ENCODE measurements around the gene SH2D4B. TPM values are rescaled to one million over a fixed set of nuclear protein-coding genes. Genes with fewer than 3 reads are reported as not detected.

The SH2D4B gene
- total RNA-seq, 3 donors from 2014 or later (not counting 1 experiment from before 2014, with no cell fraction given), result 0.19 to 0.30 (median 0.27) TPM

DNA sequence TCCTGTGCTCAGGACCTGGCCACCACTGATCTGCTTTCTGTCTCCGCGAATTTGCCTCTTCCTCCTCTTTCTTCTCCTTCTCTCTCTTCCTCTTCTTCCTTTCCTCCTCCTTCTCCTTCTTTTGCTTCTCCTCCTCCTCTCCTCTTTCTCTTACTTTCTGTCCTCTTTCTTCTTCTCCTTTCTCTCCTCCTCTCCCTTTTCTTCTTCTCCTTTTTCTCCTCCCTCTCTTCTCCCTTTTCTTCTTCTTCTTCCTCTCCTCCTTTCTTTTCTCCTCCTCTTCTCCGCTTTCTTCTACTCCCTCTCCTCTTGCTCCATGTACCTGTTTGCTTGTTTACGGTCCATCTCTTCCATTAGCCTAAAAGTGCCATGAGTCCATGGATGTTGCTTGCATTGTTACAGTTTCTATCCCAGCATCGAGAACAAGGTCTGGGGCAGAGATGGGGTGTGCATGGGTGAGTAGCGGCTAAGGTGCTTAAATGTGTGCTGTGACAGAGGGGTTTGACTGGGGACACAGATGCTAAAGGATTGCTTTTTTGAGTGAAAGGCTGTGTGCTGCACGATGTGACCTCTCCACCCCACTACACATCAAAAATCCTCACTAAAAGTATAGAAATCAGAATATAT lies 7.7 kb downstream of the SH2D4B start:
- TF ChIP-seq, protein P1, sequence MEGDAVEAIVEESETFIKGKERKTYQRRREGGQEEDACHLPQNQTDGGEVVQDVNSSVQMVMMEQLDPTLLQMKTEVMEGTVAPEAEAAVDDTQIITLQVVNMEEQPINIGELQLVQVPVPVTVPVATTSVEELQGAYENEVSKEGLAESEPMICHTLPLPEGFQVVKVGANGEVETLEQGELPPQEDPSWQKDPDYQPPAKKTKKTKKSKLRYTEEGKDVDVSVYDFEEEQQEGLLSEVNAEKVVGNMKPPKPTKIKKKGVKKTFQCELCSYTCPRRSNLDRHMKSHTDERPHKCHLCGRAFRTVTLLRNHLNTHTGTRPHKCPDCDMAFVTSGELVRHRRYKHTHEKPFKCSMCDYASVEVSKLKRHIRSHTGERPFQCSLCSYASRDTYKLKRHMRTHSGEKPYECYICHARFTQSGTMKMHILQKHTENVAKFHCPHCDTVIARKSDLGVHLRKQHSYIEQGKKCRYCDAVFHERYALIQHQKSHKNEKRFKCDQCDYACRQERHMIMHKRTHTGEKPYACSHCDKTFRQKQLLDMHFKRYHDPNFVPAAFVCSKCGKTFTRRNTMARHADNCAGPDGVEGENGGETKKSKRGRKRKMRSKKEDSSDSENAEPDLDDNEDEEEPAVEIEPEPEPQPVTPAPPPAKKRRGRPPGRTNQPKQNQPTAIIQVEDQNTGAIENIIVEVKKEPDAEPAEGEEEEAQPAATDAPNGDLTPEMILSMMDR (IDR thresholded peaks at IDR 0.05), result no peak

DNA sequence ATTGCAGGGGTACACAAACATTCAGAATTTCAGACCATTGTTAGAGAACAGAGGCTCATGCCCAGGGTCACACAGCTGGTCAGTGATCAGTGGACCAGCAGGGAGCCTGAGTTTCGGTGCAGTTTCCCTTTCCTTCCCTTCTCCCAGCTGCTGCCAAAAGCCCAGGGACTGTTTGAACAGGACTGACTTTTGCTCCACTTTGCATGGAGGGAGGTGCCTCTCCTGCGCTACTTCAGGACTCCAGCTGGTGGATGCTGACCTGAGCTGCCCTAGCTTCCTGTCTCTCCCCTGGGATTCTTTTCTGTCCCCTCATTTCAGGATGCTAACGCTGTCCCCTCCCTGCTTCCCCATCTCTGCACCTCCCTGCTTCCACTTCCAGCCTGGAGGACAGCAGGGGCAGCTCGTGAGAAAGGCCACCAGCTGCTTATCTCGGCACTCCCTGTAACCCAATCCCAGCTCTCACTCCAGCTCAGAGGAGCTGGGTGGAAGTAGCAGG lies 14.5 kb downstream of the SH2D4B start:
- Histone ChIP-seq H3K4me1 (ENCODE audit: control insufficient read depth, insufficient read depth, low read length) (no peaks in the 10 kb centered on the region), H3K36me3 (ENCODE audit: control insufficient read depth, insufficient read depth, low read length) (no peaks in the 10 kb centered on the region), H3K27me3 (ENCODE audit: control insufficient read depth, insufficient read depth, low read length) (no peaks in the 10 kb centered on the region), H3K4me3 (ENCODE audit: low read length) (no peak overlapping the region), H3K9me3 (ENCODE audit: control insufficient read depth, insufficient read depth, low read length) (no peaks in the 10 kb centered on the region), H3K27ac (ENCODE audit: low read length) (no peak overlapping the region)
- Mint-ChIP-seq H3K9me3 (no peaks in the 10 kb centered on the region), H3K4me3 (no peak overlapping the region), H3K27ac (no peak overlapping the region), H3K27me3 (ENCODE audit: low read depth in 2 of 2) (peaks cover 4 to 20% of the 10 kb centered on the region in 2 donors), H3K36me3 (no peaks in the 10 kb centered on the region), H3K4me1 (no peaks in the 10 kb centered on the region)
- ATAC-seq, result no peak
- DNase-seq, result no peak
- intact Hi-C loops (cut with micrococcal nuclease), result no loop called here
- 74% methylated on average over 5 of the region's 5 CpGs for WGBS (ENCODE audit: insufficient coverage)
- TF ChIP-seq, protein P1 (IDR thresholded peaks at IDR 0.05), result no peak

More for the DNA sequence above, 7.7 kb downstream of the SH2D4B start:
- H3K27me3 Mint-ChIP-seq (ENCODE audit: low read depth in 2 of 2), result peaks cover 8 to 14% of the 10 kb centered on the region in 2 donors
- Histone ChIP-seq H3K36me3 (ENCODE audit: control insufficient read depth, insufficient read depth, low read length) (no peaks in the 10 kb centered on the region), H3K4me3 (ENCODE audit: low read length) (no peak overlapping the region), H3K4me1 (ENCODE audit: control insufficient read depth, insufficient read depth, low read length) (peaks cover 6% of the 10 kb centered on the region), H3K27ac (ENCODE audit: low read length) (no peak overlapping the region), H3K27me3 (ENCODE audit: control insufficient read depth, insufficient read depth, low read length) (no peaks in the 10 kb centered on the region), H3K9me3 (ENCODE audit: control insufficient read depth, insufficient read depth, low read length) (no peaks in the 10 kb centered on the region)
- no peaks in the 10 kb centered on the region for H3K9me3 Mint-ChIP-seq
- H3K4me3 Mint-ChIP-seq, result no peak overlapping the region
- ATAC-seq (no peak), DNase-seq (no peak)
- 94% methylated on average over 6 of the region's 7 CpGs for WGBS (ENCODE audit: insufficient coverage)
- H3K36me3 Mint-ChIP-seq, result no peaks in the 10 kb centered on the region
- no peaks in the 10 kb centered on the region for H3K4me1 Mint-ChIP-seq
- intact Hi-C loops (cut with micrococcal nuclease), result no loop called here
- H3K27ac Mint-ChIP-seq, result no peak overlapping the region

DNA sequence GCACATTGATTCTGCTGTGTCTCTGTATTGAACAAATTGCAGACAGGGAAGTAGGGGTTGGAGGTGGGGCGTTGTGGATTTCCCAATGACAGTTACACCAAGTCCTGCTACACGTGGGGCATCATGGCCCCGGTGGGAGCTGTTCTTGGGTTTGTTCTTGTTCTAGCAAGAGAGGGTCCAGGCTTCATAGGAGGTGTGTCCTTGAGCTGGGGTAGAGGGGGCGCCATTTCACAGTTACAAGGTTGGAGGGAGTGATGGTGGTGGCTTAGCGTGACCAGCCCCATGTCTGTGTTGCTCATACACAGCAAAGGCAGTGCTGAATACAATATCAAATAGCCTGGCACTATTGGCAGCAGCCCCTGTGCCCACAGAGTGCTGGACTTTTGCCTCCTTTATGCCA lies 15.7 kb downstream of the SH2D4B start:
- no peaks in the 10 kb centered on the region for H3K36me3 ChIP-seq (ENCODE audit: control insufficient read depth, insufficient read depth, low read length)
- no peaks in the 10 kb centered on the region for H3K4me1 Mint-ChIP-seq
- H3K27ac ChIP-seq (ENCODE audit: low read length), result no peak overlapping the region
- peaks cover 3 to 20% of the 10 kb centered on the region in 2 donors for H3K27me3 Mint-ChIP-seq (ENCODE audit: low read depth in 2 of 2)
- TF ChIP-seq, protein P1 (IDR thresholded peaks at IDR 0.05), result no peak
- H3K4me3 ChIP-seq (ENCODE audit: low read length), result no peak overlapping the region
- no peaks in the 10 kb centered on the region for H3K4me1 ChIP-seq (ENCODE audit: control insufficient read depth, insufficient read depth, low read length)
- no peak for DNase-seq
- intact Hi-C loops (cut with micrococcal nuclease), result no loop called here
- no peaks in the 10 kb centered on the region for H3K9me3 Mint-ChIP-seq
- H3K27me3 ChIP-seq (ENCODE audit: control insufficient read depth, insufficient read depth, low read length), result no peaks in the 10 kb centered on the region
- H3K27ac Mint-ChIP-seq, result no peak overlapping the region
- no peaks in the 10 kb centered on the region for H3K9me3 ChIP-seq (ENCODE audit: control insufficient read depth, insufficient read depth, low read length)
- H3K4me3 Mint-ChIP-seq, result no peak overlapping the region
- WGBS (ENCODE audit: insufficient coverage), result 89% methylated on average over 5 of the region's 5 CpGs
- ATAC-seq, result no peak
- H3K36me3 Mint-ChIP-seq, result no peaks in the 10 kb centered on the region

DNA sequence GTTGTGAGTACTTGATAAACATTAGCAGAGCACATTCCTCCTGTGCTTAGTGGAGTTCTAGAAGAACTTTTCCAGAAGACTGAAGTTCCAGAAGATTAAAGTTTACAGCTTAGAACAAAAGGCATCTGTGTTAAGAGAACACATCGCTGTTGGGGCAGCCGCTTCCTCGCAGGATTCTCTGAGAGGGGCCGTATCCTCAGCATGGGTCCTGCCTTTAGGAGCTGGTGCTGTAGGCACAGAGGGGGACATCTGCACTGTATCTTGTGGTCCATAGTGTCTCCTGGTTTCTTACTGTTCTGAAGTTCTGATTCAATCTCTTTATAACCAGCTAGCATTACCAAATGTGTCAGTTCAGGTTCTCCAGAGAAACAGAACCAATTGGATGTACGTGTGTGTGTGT lies 16.3 kb downstream of the SH2D4B start:
- Histone ChIP-seq H3K36me3 (ENCODE audit: control insufficient read depth, insufficient read depth, low read length) (no peaks in the 10 kb centered on the region), H3K4me1 (ENCODE audit: control insufficient read depth, insufficient read depth, low read length) (no peaks in the 10 kb centered on the region), H3K27ac (ENCODE audit: low read length) (no peak overlapping the region), H3K9me3 (ENCODE audit: control insufficient read depth, insufficient read depth, low read length) (no peaks in the 10 kb centered on the region), H3K27me3 (ENCODE audit: control insufficient read depth, insufficient read depth, low read length) (no peaks in the 10 kb centered on the region), H3K4me3 (ENCODE audit: low read length) (no peak overlapping the region)
- 93% methylated on average over 5 of the region's 5 CpGs for WGBS (ENCODE audit: insufficient coverage)
- TF ChIP-seq, protein P1 (IDR thresholded peaks at IDR 0.05), result no peak
- Mint-ChIP-seq H3K36me3 (no peaks in the 10 kb centered on the region), H3K27ac (no peak overlapping the region), H3K9me3 (no peaks in the 10 kb centered on the region), H3K4me3 (no peak overlapping the region), H3K4me1 (no peaks in the 10 kb centered on the region), H3K27me3 (ENCODE audit: low read depth in 2 of 2) (peaks cover 0 to 14% of the 10 kb centered on the region in 2 donors)
- no peak for DNase-seq
- ATAC-seq, result no peak
- intact Hi-C loops (cut with micrococcal nuclease), result no loop called here
